Ishikawa (cell line): Measurements from ENCODE around the gene PHKG2.

Experiments used
- CEBPB ChIP-seq: IDR thresholded peaks from 2 replicates; pipeline ENCODE4 v1.6.1; 2012
- CREB1 ChIP-seq: IDR thresholded peaks from 2 replicates; pipeline ENCODE4 v1.6.1; 2012; ENCODE audit warnings: low read depth
- EGR1 ChIP-seq: IDR thresholded peaks from 2 replicates; pipeline ENCODE4 v1.6.1; 2012
- EP300 ChIP-seq: IDR thresholded peaks from 2 replicates; pipeline ENCODE4 v1.6.1; 2012; ENCODE audit warnings: borderline replicate concordance
- FOXM1 ChIP-seq: IDR thresholded peaks from 2 replicates; pipeline ENCODE4 v1.6.1; 2012; ENCODE audit warnings: low read depth, borderline replicate concordance
- NFIC ChIP-seq: IDR thresholded peaks from 2 replicates; pipeline ENCODE4 v1.6.1; 2012
- RAD21 ChIP-seq: IDR thresholded peaks from 2 replicates; pipeline ENCODE4 v1.6.1; 2012; ENCODE audit warnings: low read depth
- REST ChIP-seq: IDR thresholded peaks from 2 replicates; pipeline ENCODE4 v1.6.1; 2012; ENCODE audit warnings: low read depth, mild to moderate bottlenecking
- TAF1 ChIP-seq: IDR thresholded peaks from 2 replicates; pipeline ENCODE4 v1.6.1; 2012; ENCODE audit warnings: low read depth, mild to moderate bottlenecking
- TCF12 ChIP-seq: IDR thresholded peaks from 2 replicates; pipeline ENCODE4 v1.6.1; 2012; ENCODE audit warnings: low read depth
- TEAD4 ChIP-seq: IDR thresholded peaks from 2 replicates; pipeline ENCODE4 v1.6.1; 2012
- USF1 ChIP-seq: IDR thresholded peaks from 2 replicates; pipeline ENCODE4 v1.6.1; 2012
- YY1 ChIP-seq: IDR thresholded peaks from 2 replicates; pipeline ENCODE4 v1.6.1; 2012; ENCODE audit warnings: low read depth
- ZBTB7A ChIP-seq: IDR thresholded peaks from 2 replicates; pipeline ENCODE4 v1.6.1; 2012; ENCODE audit warnings: low read depth
- TF ChIP-seq, protein P1 (sequence below): IDR thresholded peaks from 2 replicates; pipeline ENCODE4 v1.6.1; 2012

PHKG2 gene

DNA sequence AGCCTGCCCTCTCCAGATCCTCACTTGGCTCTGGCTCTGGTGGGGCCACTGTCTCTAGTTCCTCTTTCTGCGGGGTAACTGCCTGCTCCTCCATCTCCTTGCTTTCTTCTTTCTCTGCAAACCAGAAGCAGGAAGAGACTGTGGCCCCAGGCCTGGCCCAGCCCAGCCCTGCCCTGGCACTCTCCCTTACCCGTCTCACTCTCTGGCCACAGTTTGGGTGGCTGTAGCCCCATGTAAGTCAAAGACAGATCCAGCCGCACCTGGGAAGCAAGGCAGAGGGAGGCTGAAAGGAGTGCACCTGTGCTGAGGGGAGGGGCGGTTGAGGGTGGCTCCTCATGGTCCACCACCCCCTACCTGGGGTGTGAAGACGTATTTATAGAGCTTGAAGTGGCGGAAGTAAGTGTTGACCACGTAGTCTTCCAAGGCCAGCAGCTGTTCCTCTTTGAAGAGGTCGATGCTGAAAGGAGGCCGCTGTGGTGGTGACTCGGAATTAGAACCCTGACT, 10.8 kb downstream of the PHKG2 start:
- TF ChIP-seq FOXM1, result no peak
- TF ChIP-seq ZBTB7A, result no peak
- TF ChIP-seq REST, result no peak
- no peak for TF ChIP-seq CREB1
- TF ChIP-seq TCF12, result no peak
- TF ChIP-seq NFIC, result no peak
- TF ChIP-seq EP300, result no peak
- TF ChIP-seq YY1, result no peak
- TF ChIP-seq, protein P1, sequence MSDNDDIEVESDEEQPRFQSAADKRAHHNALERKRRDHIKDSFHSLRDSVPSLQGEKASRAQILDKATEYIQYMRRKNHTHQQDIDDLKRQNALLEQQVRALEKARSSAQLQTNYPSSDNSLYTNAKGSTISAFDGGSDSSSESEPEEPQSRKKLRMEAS, result no peak
- no peak for TF ChIP-seq USF1
- no peak for TF ChIP-seq CEBPB
- no peak for TF ChIP-seq RAD21
- no peak for TF ChIP-seq TAF1
- no peak for TF ChIP-seq TEAD4
- TF ChIP-seq EGR1, result no peak

DNA sequence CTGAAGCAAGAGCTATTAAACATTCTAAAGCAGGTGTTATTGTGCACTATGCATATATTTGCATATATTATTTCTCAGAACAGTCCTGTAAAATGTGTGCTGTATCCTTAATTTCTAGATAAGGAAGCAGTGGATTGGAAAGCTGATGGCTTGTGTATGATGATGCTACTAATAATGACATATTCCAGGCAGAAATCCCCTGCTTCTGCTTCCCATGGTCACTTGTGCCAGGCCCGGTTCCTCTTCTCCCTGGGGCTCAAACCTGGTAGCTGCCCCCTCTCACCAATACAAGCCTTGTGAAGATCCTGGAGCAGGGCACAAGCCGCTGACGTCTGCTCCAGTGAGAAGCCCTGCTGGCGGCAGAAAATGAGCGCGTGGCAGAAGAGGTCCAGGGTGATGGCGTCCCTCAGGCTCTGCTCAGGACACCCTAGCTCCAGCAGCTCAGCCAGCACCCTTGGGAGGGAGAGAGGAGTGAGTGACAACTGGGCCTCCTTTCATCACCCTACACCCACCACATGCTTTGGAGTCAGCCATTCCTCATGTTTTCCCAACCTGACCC, 11.9 kb downstream of the PHKG2 start:
- no peak for TF ChIP-seq TEAD4
- TF ChIP-seq FOXM1, result no peak
- no peak for TF ChIP-seq CEBPB
- no peak for TF ChIP-seq REST
- no peak for TF ChIP-seq YY1
- TF ChIP-seq CREB1, result no peak
- no peak for TF ChIP-seq NFIC
- no peak for TF ChIP-seq RAD21
- TF ChIP-seq EGR1, result no peak

DNA sequence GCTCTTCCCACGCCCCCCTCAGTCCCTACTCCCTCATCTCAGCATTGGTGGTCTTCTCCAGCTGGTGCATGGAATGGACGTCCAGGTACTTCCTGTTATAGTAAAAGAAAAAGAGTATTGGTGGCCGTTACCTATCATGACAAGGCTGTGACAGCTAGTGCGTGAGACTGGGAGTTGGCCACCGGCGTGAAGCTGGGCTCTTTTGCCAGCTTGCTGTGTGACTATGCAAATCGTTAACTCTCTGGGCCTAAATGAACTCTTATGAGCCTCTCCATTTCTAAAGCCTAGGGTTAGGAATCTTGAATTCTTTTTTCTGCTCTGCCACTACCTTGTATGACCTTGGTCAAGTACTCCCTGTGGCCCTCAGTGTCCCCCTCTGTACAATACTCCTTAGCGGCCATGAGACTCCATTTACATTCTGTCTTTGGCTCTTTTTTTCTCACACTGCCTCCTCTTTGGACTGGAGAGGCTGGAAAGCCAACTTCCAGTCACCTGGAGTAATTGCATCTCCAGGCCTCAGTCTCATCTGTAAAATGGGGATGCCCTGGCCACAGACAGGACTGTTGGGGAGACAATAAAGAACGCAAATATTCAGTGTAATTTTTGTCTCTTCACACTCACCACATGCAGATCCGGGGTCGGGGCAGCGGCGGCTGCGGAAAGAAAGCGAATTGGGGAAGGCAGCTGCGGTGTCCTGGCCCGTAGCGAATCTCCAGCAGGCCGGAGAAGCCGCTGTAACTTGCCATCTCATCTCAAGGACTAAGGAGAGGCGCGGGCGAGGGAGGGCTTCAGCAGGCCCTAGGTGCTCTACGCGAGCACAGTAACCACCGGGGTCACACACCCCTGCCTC, 12.6 kb downstream of the PHKG2 start:
- TF ChIP-seq, protein P1, result no peak
- TF ChIP-seq EP300, result 0 out of 2 replicates have a peak, but pooled peaks have one; percentile 4

DNA sequence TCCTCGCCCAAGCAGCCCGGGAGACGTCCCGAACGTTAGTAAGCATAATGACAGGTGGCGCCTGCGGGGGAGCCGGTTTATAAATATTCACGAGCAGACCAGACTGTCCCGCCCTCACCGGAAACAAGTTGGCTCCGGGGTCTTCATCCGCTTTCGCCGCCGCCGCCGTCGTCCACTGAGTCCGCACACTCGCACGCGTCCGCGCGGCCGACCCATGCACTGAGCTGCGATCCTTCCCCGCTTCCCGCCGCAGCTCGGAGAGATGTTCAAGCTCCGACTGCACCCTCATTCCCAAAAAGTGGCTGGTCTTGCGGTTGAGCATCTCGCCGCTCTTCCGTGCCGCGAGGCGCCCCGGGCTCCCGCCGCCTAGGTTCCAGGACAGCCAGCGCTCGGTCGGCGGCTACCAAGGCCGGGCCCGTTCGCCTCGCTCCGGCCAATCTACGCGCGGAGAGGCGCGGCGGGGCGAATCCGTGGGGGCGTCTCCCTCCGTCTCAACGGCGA, 13.3 kb downstream of the PHKG2 start:
- TF ChIP-seq, protein P1, result peak; percentile 62
- TF ChIP-seq CEBPB, result no peak

DNA sequence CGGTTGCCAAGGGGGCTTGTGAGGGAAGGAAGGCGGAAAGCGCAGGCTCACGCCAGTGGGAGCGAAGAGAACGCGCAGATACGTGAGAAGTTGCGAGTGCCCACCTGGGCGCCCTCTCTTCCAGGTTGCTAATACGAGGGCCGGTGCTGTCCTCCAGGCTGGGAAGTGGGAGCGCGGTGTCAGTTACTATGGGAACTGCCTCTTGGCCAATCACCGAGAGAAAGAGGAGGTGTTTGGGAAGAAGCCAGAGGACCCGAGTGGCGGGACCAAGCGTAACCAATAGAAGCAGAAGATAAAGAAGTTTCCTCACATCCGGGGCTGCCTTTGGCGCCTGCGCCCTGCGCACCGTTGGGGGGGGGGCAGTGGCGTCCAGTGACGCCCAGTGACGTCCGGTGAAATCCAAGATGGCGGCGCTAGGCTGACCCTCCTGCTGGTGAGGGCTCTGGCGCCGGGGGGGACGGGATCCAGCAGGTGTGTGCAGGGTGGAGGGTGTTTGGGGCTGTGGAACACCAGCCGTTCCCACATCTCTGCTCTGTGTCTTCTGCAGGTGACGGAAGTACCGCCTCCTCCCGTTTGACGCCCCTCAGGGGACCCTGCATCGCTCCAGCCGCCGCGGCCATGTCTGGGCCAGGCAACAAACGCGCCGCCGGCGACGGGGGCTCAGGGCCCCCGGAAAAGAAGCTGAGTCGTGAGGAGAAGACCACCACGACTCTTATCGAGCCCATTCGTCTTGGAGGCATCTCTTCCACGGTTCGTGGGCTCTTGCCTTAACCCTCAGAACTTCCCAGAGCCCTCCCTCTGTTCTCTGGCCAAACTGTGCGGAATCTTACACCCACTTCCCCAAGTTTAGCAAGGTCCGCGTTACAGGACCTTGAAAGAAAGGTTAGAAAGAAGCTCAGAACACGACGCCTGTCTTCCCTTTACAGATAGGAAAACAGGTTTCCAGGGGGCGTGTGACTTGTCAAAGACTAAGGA, 14.0 kb downstream of the PHKG2 start, which contains the start of the genes CFAP119 and RNF40:
CFAP119 (minus strand) TSS at position 135 of the 975 bp plus-strand sequence. CDS start 314 bp downstream, outside the sequence.
RNF40 (plus strand) TSS at position 395 of the 975 bp plus-strand sequence; CDS start at position 619, 224 bp downstream.
- TF ChIP-seq NFIC (peak; percentile 59), YY1 (peak; percentile 98), EP300 (no peak), USF1 (no peak), TCF12 (peak; percentile 67; the same call in 1 of the 2 replicates), RAD21 (no peak), TEAD4 (no peak), CREB1 (peak; percentile 87), EGR1 (0 out of 2 replicates have a peak, but pooled peaks have one; percentile 16), CEBPB (peak; percentile 4; the same call in 1 of the 2 replicates), TAF1 (peak; percentile 98), FOXM1 (no peak), REST (no peak; the same call in 1 of the 2 replicates), ZBTB7A (peak; percentile 88; the same call in 1 of the 2 replicates)
- TF ChIP-seq, protein P1, result peak; percentile 10; the same call in 1 of the 2 replicates
